Measurements from ENCODE around the gene ELOB.

Gene ELOB

GRCh38 chr16:2768403-2769089 lies 8.5 kb downstream of the ELOB start:
- DNase-seq (ENCODE audit: low read depth in 2 of 2) = no peak

- no peak for DNase-seq (ENCODE audit: low read depth in 2 of 2)
Measured at GRCh38 chr16:2767891-2768290, 9.2 kb downstream of the ELOB start.

DNA sequence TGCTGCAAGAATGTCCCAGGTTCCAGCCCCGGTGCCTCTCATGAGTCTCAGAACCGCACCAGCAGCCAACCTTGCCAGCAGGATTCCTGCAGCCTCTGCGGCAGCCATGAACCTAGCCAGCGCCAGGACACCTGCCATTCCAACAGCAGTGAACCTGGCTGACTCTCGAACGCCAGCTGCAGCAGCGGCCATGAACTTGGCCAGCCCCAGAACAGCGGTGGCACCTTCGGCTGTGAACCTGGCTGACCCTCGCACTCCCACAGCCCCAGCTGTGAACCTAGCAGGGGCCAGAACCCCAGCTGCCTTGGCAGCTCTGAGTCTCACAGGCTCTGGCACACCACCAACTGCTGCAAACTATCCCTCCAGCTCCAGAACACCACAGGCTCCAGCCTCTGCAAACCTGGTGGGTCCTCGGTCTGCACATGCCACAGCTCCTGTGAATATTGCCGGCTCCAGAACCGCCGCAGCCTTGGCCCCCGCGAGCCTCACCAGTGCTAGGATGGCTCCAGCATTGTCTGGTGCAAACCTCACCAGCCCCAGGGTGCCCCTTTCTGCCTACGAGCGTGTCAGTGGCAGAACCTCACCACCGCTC lies 9.8 kb downstream of the ELOB start:
- no peak for DNase-seq (ENCODE audit: low read depth in 2 of 2)

- DNase-seq (ENCODE audit: low read depth in 2 of 2) = no peak
Measured at GRCh38 chr16:2766430-2767139, 10.5 kb downstream of the ELOB start.

- no peak for DNase-seq (ENCODE audit: low read depth in 2 of 2)
Measured at GRCh38 chr16:2765462-2766404, 11.3 kb downstream of the ELOB start.

DNA sequence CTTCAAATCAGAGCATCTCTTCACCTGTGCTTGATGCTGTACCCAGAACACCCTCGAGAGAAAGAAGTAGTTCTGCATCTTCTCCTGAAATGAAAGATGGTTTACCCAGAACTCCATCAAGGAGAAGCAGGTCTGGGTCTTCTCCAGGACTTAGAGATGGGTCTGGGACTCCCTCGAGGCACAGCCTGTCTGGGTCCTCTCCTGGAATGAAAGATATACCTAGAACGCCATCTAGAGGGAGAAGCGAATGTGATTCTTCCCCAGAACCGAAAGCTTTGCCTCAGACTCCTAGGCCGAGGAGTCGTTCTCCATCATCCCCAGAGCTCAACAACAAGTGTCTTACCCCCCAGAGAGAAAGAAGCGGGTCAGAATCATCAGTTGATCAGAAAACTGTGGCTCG lies 12.4 kb downstream of the ELOB start:
- DNase-seq (ENCODE audit: low read depth in 2 of 2) = no peak

- DNase-seq (ENCODE audit: low read depth in 2 of 2) = no peak
Measured at GRCh38 chr16:2763173-2763572, 13.9 kb downstream of the ELOB start.

DNA sequence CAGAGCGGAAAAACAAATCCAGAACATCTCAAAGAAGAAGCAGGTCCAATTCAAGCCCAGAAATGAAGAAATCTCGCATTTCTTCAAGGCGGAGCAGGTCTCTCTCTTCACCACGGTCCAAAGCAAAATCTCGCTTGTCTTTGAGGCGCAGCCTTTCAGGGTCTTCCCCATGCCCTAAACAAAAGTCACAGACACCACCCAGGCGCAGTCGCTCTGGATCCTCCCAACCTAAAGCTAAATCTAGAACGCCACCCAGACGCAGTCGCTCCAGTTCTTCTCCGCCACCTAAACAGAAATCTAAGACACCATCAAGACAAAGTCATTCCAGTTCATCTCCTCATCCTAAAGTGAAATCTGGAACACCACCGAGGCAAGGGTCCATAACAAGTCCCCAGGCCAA lies 14.4 kb downstream of the ELOB start:
- no peak for DNase-seq (ENCODE audit: low read depth in 2 of 2)

DNA sequence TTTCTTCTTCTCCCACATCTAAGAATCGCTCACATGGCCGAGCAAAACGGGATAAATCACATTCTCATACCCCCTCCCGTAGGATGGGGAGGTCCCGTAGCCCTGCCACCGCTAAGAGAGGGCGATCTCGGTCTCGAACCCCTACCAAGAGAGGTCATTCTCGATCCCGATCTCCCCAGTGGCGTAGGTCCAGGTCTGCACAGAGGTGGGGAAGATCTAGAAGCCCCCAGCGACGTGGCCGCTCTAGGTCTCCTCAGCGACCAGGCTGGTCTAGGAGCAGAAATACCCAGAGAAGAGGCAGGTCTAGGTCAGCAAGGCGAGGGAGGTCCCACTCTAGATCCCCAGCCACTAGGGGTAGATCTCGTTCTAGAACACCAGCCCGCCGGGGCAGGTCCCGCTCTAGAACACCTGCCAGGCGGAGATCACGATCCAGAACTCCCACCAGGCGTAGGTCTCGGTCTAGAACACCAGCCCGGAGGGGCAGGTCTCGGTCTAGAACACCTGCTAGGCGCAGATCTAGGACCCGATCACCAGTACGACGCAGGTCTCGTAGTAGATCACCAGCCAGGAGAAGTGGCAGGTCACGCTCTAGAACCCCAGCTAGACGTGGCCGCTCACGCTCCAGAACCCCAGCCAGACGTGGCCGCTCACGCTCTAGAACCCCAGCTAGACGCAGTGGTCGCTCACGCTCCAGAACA lies 15.0 kb downstream of the ELOB start:
- no peak for DNase-seq (ENCODE audit: low read depth in 2 of 2)

- DNase-seq (ENCODE audit: low read depth in 2 of 2) = no peak
Measured at GRCh38 chr16:2761472-2761871, 15.6 kb downstream of the ELOB start.

GRCh38 chr16:2757344-2757743 lies 19.7 kb downstream of the ELOB start:
- no peak for DNase-seq (ENCODE audit: low read depth in 2 of 2)

DNA sequence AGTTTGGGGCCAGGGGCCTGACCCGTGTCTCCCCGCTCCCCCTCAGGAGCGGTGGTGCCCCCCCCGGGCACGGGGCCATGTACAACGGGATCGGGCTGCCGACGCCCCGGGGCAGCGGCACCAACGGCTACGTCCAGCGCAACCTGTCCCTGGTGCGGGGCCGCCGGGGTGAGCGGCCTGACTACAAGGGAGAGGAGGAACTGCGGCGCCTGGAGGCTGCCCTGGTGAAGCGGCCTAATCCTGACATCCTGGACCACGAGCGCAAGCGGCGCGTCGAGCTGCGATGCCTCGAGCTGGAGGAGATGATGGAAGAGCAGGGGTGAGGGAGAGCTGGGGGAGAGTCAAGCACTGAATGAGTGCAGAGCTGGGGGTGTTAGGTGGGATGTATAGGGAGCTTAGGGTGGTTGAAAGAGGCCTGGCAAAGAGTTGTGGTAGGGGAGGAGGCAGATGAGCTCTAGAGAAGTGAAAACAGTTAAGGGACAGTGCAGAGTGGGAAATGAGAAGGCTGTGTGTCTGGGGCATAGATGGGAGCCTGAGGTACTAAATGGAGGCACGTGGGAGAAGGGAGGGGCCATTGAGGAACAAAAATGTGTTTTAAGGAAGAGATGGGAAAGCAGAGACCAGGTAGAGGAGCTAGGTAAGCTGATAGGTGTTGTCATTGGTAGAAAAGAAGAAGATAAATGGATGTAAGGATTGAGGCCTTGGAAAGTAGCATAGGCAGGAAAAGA lies 20.6 kb downstream of the ELOB start:
- no peak for DNase-seq (ENCODE audit: low read depth in 2 of 2)

GRCh38 chr16:2755158-2755557 lies 21.9 kb downstream of the ELOB start:
- no peak for DNase-seq (ENCODE audit: low read depth in 2 of 2)

DNA sequence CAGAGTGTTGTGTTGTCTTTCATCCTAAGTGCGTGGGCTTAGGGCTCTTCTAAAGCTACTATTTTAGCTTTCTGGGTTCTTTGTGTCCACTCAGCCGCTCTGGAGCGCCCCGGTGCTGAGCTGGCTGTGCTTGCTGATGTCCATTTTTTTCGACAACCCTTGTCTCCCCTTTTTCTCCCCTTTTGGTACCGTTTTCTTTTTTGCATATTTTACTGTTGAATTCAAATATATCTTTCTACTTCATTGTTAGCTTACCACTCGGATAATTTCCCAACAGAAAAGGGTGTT lies 23.4 kb downstream of the ELOB start:
- DNase-seq (ENCODE audit: low read depth in 2 of 2) = no peak

DNA sequence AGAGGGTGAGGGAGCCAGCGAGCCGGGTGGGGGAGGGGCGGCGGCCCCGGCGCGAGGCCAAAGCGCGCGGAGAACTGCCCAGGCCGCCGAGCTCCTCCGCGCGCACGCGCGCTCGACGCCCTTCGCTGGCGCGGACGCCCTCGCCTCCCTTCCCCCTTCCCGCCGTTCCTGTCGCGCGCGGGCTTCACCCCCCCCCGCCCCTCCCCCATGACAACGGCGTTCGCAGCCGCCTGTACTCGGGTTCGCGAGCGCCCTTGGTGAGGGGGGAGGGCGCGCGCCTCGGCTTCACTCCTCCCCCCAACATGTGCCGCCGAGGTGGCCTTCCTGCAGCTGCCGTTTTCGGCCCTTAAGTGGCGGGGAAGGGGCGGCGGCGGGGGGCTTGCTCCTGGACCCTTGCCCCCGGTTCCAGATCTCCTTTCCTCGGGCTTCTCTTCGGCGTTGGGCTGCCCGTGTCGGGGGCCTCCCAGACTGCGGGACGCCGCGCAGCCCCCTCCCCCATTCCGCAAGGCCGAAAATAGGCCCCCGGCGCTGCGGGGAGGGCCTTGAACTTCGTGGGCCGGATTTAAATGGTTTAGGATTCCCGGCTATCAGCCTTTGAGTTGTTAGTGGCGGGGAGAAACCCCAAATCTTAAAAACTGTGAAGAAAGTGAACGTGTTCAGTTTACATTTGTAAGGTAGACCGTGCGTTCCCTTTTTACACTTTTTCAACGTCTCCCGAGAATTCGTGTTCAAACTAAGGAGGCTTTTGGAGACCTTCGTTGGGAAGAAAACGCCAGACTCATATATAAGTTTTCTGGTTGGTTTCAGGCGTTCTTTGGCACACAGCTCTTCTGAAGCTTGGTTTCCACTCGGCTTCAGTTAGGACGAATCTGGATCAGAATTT lies 24.0 kb downstream of the ELOB start:
- peak; percentile 44 to 57 for DNase-seq (ENCODE audit: low read depth in 2 of 2)

DNA sequence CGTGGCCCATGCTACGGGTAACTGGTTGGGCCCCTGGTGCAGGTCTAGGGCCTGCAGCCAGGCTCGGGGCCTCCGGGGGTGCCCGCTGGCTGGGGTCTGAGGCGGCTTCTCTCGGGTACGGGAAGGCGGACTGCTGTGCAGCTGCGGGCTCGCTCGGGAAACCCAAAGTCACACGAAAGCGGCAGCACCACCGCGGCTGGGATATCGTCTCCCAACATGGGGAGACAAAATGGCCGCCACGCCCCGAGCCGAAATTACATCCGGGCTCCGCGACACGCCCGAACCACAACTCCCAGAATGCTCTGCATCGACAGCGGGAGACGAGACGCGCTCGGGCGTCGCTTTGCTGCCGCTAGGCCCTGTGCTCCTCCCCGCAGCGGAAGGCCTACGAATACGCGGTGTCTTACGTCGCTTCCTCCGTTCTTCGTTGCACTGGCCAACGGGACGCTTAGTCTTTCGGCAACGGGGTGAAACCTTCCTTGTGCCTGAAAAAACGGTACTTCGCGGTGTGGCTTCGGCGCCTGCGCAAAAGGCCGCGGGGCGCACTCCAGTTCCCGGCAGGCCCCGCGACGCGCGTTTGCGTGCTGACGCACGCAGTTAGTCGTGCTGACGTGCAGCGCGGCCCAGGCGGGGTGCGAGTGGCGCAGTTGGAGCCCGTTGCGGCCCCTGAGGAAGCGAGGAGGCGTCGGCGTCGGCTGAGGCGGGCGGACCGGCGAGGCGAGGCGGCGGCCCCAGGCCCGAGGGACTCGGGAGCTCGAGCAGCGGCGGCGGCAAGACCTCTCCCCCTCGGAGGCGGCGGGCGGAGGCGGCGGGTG lies 24.8 kb downstream of the ELOB start, which contains the start of gene SRRM2:
SRRM2 (plus strand) TSS at position 604 of the 815 bp plus-strand sequence. CDS start 3,727 bp downstream, outside the sequence.
- DNase-seq (ENCODE audit: low read depth in 2 of 2) = peak; percentile 92 to 93

DNA sequence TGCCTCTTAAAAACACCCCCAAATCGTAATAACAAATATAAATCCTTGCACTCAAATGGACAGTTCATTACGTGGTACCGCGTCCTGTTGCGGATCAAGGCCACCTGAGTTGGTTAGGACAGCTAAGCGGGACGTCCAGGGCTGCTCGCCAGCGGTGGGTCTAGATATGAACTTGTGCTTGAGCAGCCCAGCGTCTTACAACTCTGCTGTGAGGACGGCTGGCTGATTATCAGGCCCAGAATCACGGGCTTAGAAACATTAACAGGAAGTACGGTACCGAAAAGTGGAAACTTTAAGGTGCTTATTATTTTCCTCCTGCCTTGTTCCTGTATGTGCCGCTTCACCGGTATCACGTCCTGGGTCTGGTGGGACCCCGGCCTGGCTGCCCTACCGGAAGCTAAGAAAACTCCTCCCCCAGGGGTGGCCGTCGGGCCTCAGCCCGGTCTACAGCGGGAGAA lies 25.5 kb downstream of the ELOB start:
- DNase-seq (ENCODE audit: low read depth in 2 of 2) = no peak

GRCh38 chr16:2749936-2750335 lies 27.1 kb downstream of the ELOB start:
- no peak for DNase-seq (ENCODE audit: low read depth in 2 of 2)

DNA sequence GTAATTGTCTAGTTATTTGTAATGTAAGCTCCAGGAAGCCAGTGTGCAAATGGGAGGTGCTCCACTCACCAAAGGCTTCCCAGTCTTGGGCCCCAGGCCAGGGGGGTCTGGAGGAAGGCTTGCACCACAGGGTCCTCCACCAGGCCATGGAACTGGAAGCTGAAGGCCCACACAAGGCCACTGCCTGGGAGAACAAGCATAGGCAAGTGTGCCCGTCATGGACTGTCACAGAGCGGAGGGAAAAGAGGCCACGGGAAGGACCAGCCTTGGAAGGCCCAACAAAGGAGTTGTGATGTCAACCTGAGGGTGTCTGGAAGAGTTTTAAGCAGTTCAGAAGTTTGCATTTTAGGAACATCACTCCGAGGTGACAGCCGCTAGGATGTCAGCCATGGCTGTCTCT lies 27.6 kb downstream of the ELOB start:
- no peak for DNase-seq (ENCODE audit: low read depth in 2 of 2)

All from fibroblast of skin of left biceps (primary cell).